Skeletal muscle cell (primary cell): ENCODE results near the gene SMOC2.
"Not testable (repeated sequence)": the region's sequence is repeated elsewhere in the genome, so short reads cannot be mapped to it uniquely, and the experiment has no call there.

Experiments
- DNase-seq: peaks from one replicate; pipeline ENCODE4 v3.0.0-alpha.2; 2010; ENCODE audit warnings: low read depth
- H3K4me3 ChIP-seq: 2 replicates; pipeline ENCODE4 v1.5.1; 2011; ENCODE audit warnings: low read depth, mild to moderate bottlenecking, control low read depth, low read length, moderate library complexity

The SMOC2 gene

DNA sequence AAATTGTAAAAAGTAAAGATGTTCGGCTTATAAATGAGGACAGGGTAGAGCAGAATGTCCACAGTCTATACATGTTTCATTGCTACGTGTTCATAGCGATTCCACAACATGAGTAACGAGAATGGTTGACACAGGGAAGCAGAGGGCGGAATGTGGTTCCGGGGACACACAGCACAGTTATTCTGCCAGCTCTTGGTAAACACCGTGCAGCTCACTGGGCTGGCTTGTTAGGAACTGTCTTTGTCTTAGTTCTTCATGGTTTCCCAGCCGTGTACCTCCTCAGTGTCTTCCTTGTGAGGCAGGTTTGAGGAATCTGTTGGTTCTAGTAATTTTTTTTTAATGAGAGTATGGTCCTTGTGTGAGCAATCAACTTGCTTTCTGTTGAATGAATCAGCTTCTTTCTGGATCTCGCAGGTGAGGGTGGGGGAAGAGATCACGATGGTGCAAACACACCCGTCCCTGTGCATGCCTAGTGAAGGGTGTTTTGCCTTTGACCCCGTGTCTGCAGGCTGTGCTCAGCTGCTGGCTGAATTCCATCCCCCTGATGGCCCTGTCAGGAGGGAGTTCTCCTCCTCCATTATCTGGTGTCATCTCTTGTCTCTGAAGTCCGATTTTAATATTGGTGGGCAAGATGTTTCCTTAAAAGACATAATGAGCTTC lies 168.2 kb downstream of the SMOC2 start:
- H3K4me3 ChIP-seq, result no peak overlapping the region
- no peak for DNase-seq

DNA sequence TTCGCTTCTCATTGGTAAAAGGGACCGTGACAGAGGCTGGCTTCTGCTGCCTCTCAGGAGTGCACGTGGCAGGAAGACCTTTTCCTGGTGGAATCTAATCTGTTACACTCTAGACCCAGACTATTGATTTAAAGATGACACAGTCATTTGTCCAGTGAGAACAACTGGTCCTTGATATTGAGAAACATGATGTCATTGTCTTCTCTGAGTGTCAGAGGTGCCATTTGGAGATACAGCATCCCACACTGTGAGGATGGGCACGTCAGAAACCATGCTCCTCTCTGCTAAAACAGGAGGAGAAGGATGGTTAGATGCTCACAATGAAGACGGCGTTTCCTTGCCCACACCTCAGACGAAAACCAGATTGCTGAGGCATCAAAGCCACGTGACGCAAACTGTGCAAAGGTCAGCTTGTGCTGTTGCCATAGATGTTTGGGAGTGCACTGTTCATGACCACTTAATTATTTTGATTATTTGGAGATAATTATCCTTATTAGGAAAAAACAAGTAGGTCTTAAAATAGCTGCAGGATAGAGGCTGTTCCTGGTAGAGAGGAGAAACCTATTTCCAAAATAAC lies 169.0 kb downstream of the SMOC2 start:
- H3K4me3 ChIP-seq, result no peak overlapping the region
- no peak for DNase-seq

DNA sequence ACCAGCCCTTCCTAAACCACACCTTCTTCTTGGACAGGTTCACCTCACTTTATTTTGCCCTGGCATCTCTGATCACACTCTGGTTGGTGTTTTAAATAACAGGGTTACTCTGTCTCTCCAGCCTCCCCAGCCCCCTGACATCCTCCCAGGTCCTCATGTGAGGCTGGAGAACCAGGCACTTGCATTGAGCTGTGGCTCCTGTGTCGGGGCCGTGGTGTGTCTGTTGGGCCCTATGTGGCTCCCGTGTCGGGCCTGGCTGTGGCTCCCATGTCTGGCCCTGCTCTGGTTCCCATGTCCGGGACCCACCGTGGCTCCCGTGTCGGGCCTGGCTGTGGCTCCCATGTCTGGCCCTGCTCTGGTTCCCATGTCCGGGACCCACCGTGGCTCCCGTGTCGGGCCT lies 170.0 kb downstream of the SMOC2 start:
- DNase-seq, result not testable (repeated sequence)

GRCh38 chr6:168611691-168612090 lies 170.7 kb downstream of the SMOC2 start:
- DNase-seq, result no peak

More for the DNA sequence above, 170.0 kb downstream of the SMOC2 start:
- not testable (repeated sequence) for H3K4me3 ChIP-seq

GRCh38 chr6:168612586-168612985 lies 171.6 kb downstream of the SMOC2 start:
- H3K4me3 ChIP-seq, result no peak overlapping the region
- no peak for DNase-seq

More at GRCh38 chr6:168611691-168612090, 170.7 kb downstream of the SMOC2 start:
- H3K4me3 ChIP-seq, result no peak overlapping the region

DNA sequence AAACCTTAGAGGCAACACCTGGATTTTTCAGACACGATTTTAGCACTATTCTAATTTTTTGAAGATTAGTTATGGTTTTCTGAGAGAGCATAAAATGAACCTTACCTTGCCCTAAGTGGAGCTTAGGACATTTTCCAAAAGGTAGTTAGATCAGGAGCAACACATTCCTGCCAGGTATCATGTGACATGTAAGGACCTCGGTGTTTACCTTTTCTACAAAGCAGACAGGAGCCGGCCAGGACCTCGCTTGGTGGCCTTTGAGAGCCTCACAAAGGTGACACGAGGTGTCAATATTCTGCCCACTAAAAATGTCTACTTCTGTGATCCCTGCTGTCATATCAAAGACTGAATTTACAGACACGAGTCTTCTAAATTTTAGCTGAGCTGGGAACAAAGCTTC lies 174.9 kb downstream of the SMOC2 start:
- no peak overlapping the region for H3K4me3 ChIP-seq
- no peak for DNase-seq

DNA sequence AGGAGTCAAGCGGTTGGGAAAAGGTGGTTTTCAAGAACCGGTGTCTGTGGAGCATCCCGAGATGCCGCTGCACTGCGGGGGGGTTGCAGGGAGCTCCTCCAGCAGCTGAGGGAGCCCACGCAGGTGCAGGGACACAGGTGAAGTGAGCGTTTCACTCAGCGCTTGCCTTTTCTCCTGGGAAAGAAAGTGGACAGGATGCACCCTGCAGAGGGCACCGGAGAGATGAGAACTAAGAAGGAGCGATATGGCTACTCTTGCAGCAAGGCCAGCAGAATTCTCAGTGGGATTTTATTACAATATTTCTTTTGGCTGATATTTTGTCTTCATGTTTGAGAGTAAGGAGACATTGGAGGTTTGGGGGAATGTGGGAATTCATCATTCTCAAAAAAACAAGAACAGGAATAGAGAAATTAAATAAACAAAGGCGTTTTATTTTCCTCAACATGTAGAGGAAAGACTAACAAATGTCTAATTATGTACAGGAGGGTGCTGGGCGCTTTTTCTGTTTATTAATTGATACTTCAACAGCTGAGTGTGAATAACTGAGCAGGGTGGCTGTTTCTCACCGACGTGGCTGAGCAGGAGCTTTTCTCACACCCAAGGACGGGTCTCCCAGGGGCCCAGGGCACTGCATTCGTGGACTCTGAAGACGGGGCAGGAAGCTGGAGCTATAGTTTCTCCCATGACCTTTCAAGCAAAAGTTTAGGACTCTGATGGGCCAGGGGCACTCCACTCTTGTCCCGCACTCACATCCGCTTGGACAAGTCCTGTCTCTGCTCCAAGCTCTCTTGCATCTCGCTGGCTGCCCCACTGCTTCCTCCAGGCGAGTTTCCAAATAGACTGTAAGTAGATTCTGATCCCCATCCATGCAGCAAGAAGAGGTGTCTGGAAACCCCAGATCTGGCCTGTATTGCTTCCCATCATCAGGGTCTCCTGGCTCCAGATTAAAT lies 176.1 kb downstream of the SMOC2 start:
- DNase-seq, result no peak
- no peak overlapping the region for H3K4me3 ChIP-seq

- H3K4me3 ChIP-seq, result no peak overlapping the region
- DNase-seq, result no peak
Observed at GRCh38 chr6:168618546-168619315, 177.7 kb downstream of the SMOC2 start.

- H3K4me3 ChIP-seq, result no peak overlapping the region
- no peak for DNase-seq
Observed at GRCh38 chr6:168619560-168620314, 178.8 kb downstream of the SMOC2 start.

GRCh38 chr6:168620578-168620977 lies 179.6 kb downstream of the SMOC2 start:
- DNase-seq, result no peak
- H3K4me3 ChIP-seq, result no peak overlapping the region

DNA sequence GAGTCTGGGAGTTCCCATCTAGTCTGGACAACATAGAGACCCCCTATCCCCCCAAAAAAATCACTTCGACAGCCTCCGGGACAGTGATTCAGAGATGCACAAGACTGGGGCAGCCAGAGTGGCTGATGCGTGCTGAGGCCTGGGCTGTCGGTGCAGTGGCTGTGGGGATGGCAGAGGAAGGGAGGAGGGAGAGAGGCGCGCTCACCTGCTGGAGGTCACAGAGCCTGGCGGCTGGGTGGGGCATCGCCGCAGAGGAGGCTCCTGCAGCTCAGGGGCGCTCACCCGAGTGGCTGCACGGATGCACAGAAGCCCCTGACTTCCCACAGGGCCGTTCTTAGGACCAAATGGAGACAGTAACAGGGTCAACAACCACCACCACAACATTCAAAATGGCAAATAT lies 182.8 kb downstream of the SMOC2 start:
- no peak for DNase-seq
- no peak overlapping the region for H3K4me3 ChIP-seq

- no peak for DNase-seq
Observed at GRCh38 chr6:168624540-168624939, 183.6 kb downstream of the SMOC2 start.

DNA sequence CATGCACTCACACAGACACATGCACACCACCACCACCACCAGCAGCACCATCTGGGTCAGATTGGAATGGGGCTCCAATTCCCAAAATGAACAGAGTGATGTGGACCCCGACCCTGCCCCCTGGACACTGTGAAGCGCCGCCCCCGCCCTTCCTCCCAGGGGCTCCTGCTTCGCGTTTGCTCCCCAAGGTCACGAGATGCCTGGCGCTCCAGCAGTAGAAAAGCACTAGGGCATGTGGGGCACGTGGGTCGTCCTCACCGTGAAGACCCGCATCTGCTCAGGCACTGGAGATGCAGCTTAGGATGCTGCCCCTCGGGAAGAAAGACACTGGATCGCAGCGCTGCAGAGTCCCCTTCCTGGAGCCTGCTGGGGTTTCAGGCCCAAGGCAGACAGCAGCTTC lies 184.0 kb downstream of the SMOC2 start:
- H3K4me3 ChIP-seq, result no peak overlapping the region
- DNase-seq, result no peak

More at GRCh38 chr6:168624540-168624939, 183.6 kb downstream of the SMOC2 start:
- H3K4me3 ChIP-seq, result no peak overlapping the region

DNA sequence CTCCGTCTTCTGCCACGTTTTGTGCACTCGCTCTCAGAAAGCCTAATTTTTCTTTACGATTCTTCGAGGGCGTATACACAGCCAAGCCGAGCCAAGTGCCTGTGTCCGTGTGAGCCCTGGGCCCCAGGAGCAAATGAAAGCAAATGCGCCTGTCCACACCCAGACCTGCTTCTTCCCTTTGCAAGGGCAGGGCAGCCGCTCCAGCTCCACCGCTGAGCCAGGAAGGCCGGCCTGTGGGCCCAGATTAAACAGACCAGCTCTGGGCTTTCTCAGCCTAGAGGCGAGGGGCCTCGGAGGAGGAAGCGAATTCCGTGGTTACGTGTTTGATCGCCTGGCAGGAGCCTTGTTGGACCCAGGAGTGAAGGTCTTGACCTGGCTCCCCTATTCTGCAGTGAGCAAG lies 184.6 kb downstream of the SMOC2 start:
- DNase-seq, result no peak
- H3K4me3 ChIP-seq, result no peak overlapping the region

DNA sequence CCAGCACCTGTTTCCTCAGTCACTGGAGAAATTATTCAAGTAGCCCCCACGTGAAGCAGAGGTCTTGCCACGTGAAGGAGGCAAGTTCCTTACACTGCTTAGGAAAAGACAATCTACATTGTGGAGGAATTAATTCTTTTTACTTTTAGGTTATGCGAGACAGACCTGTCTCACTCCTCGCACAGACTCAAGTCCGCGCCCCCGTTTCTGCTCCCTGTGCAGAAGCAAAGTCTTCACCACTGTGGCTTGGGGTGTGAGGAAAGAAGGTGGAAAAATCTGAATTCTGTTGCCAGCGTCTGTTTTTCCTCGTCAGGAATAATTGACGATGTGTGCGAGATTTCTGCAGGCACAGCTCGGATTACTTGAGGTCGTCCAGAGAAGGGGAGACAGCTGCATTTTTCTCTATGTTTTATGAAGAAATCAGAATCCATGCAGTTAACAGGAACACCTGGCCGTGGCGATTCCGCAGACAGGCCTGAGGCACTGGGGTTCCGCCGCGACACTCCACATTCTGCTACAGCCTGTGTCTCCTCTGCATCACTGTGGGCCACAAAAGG lies 185.1 kb downstream of the SMOC2 start:
- DNase-seq, result no peak
- no peak overlapping the region for H3K4me3 ChIP-seq

DNA sequence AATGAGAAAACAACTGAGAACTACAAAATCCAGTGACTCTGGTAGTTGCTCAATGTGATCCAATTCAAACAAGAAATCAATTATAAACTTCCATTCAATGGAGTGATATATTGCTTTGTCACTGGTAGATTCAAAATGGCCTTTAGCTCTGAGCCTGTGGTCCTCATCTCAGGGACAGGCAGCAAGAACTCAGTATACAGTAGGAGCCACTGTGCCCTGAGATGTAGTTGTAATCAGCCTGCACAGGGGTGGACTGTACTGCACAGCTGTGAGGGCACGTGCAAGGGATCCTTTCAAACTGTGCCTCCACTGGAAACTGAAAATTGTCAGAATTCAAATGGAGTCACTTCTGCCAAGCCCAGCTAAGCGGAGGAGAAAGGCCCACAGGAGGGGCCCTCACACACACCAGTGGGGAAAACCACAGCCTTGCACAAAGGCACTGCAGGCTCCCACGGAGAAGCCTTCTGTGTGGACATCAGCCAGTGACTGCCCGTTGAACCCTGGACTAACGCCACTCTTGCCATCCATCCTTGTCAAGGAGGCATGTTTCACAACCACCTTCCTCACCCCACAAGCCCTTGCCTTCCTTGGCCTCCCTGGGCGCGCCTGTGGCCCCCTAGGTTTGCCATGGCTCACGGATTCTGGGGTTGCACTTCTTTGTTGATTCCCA lies 186.7 kb downstream of the SMOC2 start:
- DNase-seq, result no peak
- H3K4me3 ChIP-seq, result no peak overlapping the region

DNA sequence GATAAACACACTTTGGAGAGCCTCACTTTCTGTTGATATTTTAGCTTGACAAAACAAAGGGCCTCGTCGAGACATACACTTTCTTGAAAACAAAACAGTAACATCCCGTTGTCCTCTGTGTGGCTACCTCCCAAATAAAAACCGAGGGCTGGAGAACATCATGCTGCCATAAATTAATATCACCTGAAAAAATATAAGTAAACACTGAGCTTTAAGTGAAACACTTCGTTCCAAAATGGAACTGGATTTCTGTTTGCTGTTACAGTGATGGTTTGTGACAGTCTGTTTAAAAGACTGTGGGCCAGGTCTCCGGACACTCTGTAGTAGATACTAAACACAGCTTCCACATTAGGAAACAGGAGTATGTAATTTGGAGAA lies 187.2 kb downstream of the SMOC2 start:
- H3K4me3 ChIP-seq, result no peak overlapping the region
- DNase-seq, result no peak

DNA sequence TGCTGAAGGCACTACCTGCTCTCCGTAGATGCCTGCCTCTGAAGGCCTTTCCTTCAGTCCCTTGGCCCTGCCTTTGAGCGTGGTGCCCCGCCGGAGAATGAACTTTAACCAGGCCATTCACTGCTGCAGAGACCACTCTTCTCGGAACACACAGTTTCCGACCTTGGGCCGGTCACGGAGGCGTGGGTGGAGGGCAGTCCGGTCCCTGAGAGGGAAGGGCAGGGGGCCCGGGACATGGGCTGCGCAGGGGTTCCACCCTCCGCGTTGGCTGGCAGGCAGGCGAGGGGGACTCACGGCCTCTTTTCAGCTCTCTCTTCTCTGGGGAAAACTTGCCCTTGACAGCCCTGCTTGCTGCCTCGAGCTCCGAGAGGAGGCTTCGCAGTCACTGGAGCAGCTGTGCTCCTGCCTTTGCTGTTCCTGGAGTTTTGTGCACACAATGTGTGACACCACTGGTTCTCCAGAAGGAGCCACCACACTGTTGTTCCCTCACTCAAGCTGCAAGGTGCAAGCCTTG lies 187.8 kb downstream of the SMOC2 start:
- no peak for DNase-seq
- H3K4me3 ChIP-seq, result no peak overlapping the region
